Measurements from ENCODE around the gene KRT33A.
"Not testable (repeated sequence)": the region's sequence is repeated elsewhere in the genome, so short reads cannot be mapped to it uniquely, and the experiment has no call there.

The KRT33A gene

GRCh38 chr17:41363881-41364280 lies 13.3 kb upstream of the KRT33A start:
- no peak for DNase-seq (ENCODE audit: low read depth)

GRCh38 chr17:41360296-41360995 lies 9.8 kb upstream of the KRT33A start:
- DNase-seq (ENCODE audit: low read depth) = no peak

GRCh38 chr17:41354536-41354935 lies 3.9 kb upstream of the KRT33A start:
- no peak for DNase-seq (ENCODE audit: low read depth)

GRCh38 chr17:41352597-41353366 lies 2.2 kb upstream of the KRT33A start:
- no peak for DNase-seq (ENCODE audit: low read depth)

- no peak for DNase-seq (ENCODE audit: low read depth)
Measured at GRCh38 chr17:41351177-41351576, 549 bp upstream of the KRT33A start.

GRCh38 chr17:41347869-41348760 lies 2.5 kb downstream of the KRT33A start:
- no peak for DNase-seq (ENCODE audit: low read depth)

- DNase-seq (ENCODE audit: low read depth) = not testable (repeated sequence)
Measured at GRCh38 chr17:41346421-41346820, 4.2 kb downstream of the KRT33A start.

- no peak for DNase-seq (ENCODE audit: low read depth)
Measured at GRCh38 chr17:41345992-41346391, 4.6 kb downstream of the KRT33A start.

- DNase-seq (ENCODE audit: low read depth) = no peak
Measured at GRCh38 chr17:41343029-41343428, 7.6 kb downstream of the KRT33A start.

GRCh38 chr17:41340934-41341861 lies 9.4 kb downstream of the KRT33A start:
- peak; percentile 33 for DNase-seq (ENCODE audit: low read depth)

GRCh38 chr17:41340494-41340893 lies 10.1 kb downstream of the KRT33A start:
- DNase-seq (ENCODE audit: low read depth) = no peak

GRCh38 chr17:41339571-41340172 lies 11.0 kb downstream of the KRT33A start:
- no peak for DNase-seq (ENCODE audit: low read depth)

GRCh38 chr17:41338961-41339485 lies 11.6 kb downstream of the KRT33A start:
- DNase-seq (ENCODE audit: low read depth) = peak; percentile 17

GRCh38 chr17:41335747-41336146 lies 14.9 kb downstream of the KRT33A start:
- DNase-seq (ENCODE audit: low read depth) = no peak

GRCh38 chr17:41334385-41335305 lies 16.0 kb downstream of the KRT33A start:
- no peak for DNase-seq (ENCODE audit: low read depth)

GRCh38 chr17:41333836-41334235 lies 16.8 kb downstream of the KRT33A start:
- DNase-seq (ENCODE audit: low read depth) = no peak

GRCh38 chr17:41333098-41333497 lies 17.5 kb downstream of the KRT33A start:
- DNase-seq (ENCODE audit: low read depth) = no peak

GRCh38 chr17:41332239-41332638 lies 18.4 kb downstream of the KRT33A start:
- no peak for DNase-seq (ENCODE audit: low read depth)

GRCh38 chr17:41331606-41332005 lies 19.0 kb downstream of the KRT33A start:
- DNase-seq (ENCODE audit: low read depth) = no peak
